Activated CD8-positive, alpha-beta memory T cell treated with anti-CD3 and anti-CD28 coated beads, Interleukin-2, amount 50 U/mL, for 1 hour (primary cell): ENCODE results near the gene SLC9A8.
"Not testable (repeated sequence)": the region's sequence is repeated elsewhere in the genome, so short reads cannot be mapped to it uniquely, and the experiment has no call there.

Experiments used
- DNase-seq: peaks from one replicate; pipeline ENCODE4 v3.0.0-alpha.2; 2020; ENCODE audit errors: extremely low read depth

SLC9A8 gene

GRCh38 chr20:49786668-49787370 lies 25.8 kb upstream of the SLC9A8 start:
- no peak for DNase-seq

GRCh38 chr20:49787371-49788357 lies 25.0 kb upstream of the SLC9A8 start:
- no peak for DNase-seq

- no peak for DNase-seq
Measured at GRCh38 chr20:49790077-49790798, 22.4 kb upstream of the SLC9A8 start.

- DNase-seq = no peak
Measured at GRCh38 chr20:49791165-49791564, 21.5 kb upstream of the SLC9A8 start.

- no peak for DNase-seq
Measured at GRCh38 chr20:49792006-49792405, 20.6 kb upstream of the SLC9A8 start.

GRCh38 chr20:49792611-49793010 lies 20.0 kb upstream of the SLC9A8 start:
- no peak for DNase-seq

- no peak for DNase-seq
Measured at GRCh38 chr20:49794336-49795134, 18.1 kb upstream of the SLC9A8 start.

GRCh38 chr20:49795135-49795424 lies 17.5 kb upstream of the SLC9A8 start:
- DNase-seq = no peak

GRCh38 chr20:49796600-49797343 lies 15.9 kb upstream of the SLC9A8 start:
- no peak for DNase-seq

GRCh38 chr20:49797344-49797615 lies 15.3 kb upstream of the SLC9A8 start:
- DNase-seq = no peak

GRCh38 chr20:49798718-49799117 lies 13.9 kb upstream of the SLC9A8 start:
- no peak for DNase-seq

GRCh38 chr20:49799698-49800097 lies 12.9 kb upstream of the SLC9A8 start:
- DNase-seq = no peak

- DNase-seq = no peak
Measured at GRCh38 chr20:49803418-49803817, 9.2 kb upstream of the SLC9A8 start.

- no peak for DNase-seq
Measured at GRCh38 chr20:49804364-49804763, 8.3 kb upstream of the SLC9A8 start.

GRCh38 chr20:49805224-49805876 lies 7.3 kb upstream of the SLC9A8 start:
- not testable (repeated sequence) for DNase-seq

- no peak for DNase-seq
Measured at GRCh38 chr20:49808753-49809152, 3.9 kb upstream of the SLC9A8 start.

- no peak for DNase-seq
Measured at GRCh38 chr20:49809803-49810359, 2.7 kb upstream of the SLC9A8 start.

GRCh38 chr20:49810491-49811190 lies 2.0 kb upstream of the SLC9A8 start:
- no peak for DNase-seq

GRCh38 chr20:49811825-49812506 lies 662 bp upstream of the SLC9A8 start:
- no peak for DNase-seq
